HG03064 (cell line): ENCODE measurements around the gene RANBP2.
A peak's percentile ranks its signal among the peaks of the same experiment; 100 is the strongest.
"Not testable (repeated sequence)": the region's sequence is repeated elsewhere in the genome, so short reads cannot be mapped to it uniquely, and the experiment has no call there.

Source experiments
- ATAC-seq: cut with Tn5 transposase; IDR thresholded peaks from one replicate; pipeline ENCODE4 v1.9.1; 2021; ENCODE audit warnings: low read depth; ENCODE audit not compliant: unreplicated experiment

Gene RANBP2

DNA sequence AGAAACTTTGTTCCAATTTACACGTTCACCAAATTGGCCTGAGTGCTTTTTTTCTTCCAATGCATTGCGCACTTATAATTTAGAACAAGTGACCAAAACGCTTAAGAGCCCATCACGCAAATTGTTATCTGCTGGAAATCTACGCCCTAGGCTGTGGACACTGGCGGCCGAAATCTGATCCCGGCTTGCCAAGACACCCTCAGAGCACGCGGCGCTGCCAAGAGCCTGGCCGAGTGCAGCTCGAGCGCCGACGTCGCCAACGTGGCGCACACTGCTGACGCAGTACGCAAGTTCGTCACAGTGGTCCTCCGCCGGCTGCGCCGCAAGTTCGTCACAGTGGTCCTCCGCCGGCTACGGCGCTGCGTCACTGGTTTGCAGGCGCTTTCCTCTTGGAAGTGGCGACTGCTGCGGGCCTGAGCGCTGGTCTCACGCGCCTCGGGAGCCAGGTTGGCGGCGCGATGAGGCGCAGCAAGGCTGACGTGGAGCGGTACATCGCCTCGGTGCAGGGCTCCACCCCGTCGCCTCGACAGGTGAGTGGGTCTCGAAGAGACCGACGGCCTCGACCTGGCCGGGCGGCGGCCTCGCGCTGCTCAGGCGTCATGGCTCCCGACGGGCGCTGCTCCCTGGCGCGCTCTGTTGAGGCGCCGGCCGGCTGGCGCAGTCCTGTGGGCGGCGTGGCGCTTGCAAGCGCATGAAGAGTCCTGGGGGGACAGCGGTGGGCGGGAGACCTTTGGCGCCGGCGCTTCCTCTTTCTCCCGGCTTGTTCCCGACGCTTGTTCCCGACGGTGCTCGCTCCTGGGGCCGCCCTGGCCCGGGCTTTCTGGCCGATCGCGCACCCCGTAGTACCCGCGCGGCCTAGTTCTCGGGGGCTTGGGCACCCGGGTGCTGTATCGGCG lies at the start of gene RANBP2:
TSS of gene RANBP2 (plus strand) at position 334 of the 896 bp plus-strand sequence. CDS start at position 459, 125 bp downstream.
- ATAC-seq, result peak; percentile 98

DNA sequence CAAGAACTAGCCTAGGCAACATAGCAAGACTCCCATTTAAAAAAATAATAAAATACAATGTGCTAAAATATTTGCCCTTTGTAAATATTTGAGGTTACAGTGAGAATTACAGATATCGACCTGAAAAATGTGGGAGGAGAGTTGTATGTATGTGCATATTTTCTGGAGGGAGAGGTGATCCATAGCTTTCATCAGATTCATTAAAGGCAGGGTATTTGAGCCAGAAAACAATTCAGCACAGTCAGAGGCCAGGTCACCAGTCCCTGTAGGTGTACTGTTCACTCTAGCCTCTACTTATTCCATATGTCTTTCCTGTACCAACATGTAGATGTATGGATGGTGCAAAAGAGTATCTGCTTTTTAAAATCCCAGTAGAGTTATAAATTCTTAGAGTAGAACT lies 49.0 kb upstream of the RANBP2 start:
- not testable (repeated sequence) for ATAC-seq

DNA sequence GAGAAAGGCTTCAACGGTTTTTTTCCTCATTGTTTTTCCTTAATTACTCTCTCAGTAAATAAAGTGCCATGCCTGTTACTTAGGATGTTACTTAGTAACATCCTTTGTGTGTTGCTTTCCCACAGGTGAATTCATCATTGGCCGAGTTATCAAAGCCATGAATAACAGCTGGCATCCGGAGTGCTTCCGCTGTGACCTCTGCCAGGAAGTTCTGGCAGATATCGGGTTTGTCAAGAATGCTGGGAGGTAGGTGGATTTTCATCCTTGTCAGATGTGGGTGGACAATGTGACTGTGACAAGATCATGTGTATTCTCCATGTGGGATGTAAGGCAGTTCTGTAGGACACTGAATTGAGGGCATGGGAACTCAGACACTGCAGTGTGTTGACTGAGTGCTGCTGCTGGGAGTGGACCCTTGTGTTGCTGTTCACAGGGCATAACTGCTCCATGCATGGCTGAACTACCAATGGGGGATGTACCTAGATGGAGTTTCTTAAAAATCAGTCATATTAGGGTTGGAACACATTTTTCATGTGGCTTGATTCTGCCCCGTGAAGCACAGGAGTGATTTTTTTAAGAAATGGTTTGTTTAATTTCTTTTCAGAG lies 47.0 kb upstream of the RANBP2 start:
- not testable (repeated sequence) for ATAC-seq

DNA sequence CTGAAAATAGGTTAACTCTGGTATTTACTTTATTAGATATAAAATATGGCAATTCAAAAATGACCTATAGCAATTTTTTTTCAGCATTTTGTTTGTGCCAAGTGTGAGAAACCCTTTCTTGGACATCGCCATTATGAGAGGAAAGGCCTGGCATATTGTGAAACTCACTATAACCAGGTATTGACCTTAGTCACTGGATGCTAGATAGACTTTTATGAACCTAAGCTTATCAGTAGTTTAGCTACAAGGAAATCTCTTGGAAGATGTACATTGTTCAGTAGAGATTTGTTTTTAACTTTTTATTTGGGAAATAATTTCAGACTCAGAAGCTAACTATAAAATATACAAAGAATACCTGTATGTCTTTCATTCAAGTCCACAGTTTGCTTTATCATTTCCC lies 42.8 kb upstream of the RANBP2 start:
- not testable (repeated sequence) for ATAC-seq

DNA sequence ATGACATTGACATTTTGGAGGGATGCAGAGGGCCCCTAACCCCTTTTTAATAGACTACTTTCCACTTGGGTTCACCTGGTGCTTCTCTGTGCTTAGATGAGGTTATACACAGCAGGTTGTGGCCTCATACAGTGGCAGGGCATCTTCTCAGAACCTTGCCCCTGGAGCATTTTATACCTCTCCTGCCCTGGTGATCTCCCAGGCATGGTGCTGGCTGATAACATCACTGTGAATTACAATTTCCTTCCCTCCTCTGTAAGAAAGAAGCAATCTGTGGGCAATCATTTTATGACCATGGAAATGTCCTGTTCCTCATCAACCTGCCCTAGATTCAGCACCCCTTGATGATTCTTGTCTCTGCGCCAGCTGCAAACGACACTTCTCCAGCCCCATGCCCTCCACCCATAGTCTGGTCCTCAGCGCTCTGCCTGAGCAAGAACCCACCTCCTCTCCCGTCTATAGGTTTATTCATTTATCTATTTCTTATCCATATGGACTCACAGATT lies 42.0 kb upstream of the RANBP2 start:
- not testable (repeated sequence) for ATAC-seq

DNA sequence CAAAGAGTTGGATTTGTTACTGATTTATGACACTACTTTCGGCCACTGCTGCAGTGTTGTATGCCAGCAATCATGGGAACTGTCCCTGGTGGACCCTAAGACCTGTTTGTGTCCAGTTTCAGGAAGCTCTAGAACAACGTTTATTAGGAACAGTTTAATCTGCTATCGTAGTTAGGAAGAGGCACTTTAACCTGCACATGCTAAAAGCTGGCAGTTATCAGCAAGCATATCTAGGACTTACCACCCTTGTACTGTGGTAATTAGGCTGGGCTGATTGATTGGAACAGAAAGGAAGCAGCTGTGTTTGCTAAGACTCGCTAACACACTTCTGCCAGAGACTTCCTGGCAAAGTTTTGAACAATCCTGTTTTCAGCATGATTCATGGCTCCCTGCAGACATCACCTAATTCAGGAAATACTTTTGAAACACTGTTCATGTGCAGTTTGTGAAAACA lies 41.1 kb upstream of the RANBP2 start:
- not testable (repeated sequence) for ATAC-seq

DNA sequence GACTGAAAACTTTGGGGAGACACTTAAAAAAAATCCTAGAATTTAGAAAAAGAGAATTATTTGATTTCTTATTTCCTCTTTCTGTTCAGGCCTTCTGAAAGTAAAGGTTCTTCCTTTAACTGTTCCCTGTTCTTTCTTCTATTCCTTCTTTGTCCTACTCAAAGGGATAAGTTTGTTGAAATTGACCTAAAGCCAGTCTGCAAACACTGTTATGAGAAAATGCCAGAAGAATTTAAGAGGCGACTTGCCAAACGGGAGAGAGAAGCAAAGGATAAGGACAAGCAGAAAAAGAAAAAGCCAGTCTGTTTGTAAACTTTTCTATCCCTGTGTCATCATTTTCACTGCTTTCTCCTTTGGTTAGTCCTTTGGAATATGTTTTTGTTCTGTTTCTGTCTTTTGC lies 38.5 kb upstream of the RANBP2 start:
- not testable (repeated sequence) for ATAC-seq

DNA sequence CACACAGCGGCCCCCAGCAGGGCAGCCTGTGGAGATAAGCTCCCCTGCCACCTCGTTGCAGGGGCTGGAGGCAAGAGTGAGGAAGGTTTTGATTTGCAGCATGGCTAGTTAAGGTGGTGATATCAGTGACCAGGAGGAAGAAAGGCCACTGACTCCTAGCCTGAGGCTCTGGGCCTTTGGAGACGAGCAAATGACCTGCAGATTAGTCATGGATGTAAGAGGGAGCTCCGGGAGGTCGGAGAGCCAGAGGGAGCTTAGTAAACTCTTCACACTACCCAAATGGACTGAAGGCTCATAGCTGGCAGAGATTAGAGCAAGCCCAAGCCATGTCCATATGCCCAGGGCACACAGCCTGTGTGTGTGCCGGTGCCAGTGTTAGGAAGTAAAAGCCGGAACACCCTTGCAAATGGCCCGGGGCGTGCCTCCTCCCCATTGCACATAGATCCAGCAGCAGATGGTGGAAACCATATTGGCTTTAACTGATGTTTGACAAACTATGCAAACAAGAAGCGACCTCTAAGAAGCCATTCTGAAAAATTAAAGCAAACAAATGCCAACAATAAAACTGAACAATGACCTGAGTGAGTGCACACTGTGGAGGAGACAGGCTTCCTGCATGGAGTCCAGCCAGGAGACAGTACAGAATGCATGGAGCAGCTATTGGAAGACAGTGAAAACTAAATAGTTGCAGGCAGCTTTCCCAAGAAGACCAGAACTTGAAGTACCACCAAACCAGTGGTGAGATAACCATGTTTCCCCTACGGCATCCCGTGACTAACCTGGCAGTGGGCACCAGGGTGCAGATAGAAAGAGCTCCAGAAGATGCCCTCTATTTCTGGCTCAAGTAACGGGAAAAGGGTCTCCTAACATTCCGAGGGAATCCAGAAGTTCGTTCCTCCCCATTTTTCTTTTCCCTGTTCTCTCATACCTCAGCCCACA lies 30.2 kb upstream of the RANBP2 start:
- not testable (repeated sequence) for ATAC-seq

DNA sequence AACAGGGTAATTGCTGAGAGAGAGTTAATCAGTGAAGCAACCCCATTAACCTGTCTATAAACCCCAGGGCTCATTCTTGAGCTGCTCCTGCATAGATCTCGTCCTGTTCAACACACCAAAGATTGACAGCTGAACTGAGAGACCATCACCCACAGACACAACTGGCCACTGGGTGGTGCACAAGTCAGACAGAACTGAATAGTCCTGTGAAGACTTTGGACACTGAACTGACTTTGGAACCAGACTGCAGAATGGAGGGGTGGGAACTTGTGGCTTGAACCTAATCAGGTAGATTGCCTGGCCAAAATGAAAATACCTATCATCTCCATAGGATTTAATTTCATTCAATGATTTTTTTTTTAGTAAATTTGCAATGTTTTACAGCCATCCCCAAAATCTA lies 29.3 kb upstream of the RANBP2 start:
- ATAC-seq, result not testable (repeated sequence)

DNA sequence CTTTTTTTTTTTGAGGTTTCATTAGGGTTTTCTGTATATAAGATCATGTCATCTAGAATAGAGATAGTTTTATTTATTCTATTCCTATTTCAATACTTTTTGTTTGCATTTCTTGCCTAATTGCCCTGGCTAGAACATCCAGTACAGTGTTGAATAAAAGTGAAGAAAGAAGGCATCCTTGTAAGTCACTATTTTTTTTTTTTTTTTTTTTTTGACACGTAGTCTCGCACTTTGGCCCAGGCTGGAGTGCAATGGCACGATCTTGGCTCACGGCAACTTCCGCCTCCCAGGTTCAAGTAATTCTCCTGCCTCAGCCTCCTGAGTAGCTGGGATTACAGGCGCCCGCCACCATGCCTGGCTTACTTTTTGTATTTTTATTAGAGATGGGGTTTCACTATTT lies 27.8 kb upstream of the RANBP2 start:
- no peak for ATAC-seq

DNA sequence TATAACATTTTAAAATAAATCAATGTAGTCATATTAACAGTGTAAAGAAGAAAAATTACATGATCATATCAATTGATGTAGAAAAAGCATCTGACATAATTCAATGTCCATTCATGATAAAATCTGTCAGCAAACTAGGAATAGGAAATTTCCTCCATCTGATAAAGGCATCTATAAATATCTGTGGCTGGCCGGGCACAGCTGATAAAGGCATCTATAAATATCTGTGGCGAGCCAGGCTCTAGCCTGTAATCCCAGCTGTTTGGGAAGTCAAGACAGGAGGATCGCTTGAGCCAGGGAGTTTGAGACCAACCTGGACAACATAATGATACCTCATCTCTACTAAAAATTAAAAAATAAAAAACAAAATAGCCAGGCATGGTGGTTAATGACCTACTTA lies 18.1 kb upstream of the RANBP2 start:
- ATAC-seq, result no peak

DNA sequence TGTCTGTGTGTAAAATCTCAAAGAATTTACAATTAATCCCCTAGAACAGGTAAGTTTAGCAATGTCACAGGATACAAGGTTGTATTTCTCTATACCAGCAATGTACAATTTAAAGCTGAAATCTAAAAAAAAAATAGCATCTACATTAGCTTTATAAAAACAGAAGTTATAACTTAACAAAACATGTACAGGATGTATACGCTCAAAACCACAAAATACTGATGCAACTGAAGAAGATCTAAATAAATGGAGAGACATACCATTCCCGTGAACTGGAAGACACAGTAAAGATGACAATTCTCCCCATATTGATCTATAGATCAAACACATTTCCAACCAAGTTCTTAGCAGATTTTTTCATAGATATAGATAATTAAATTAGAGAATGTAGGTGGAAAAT lies 17.5 kb upstream of the RANBP2 start:
- no peak for ATAC-seq

DNA sequence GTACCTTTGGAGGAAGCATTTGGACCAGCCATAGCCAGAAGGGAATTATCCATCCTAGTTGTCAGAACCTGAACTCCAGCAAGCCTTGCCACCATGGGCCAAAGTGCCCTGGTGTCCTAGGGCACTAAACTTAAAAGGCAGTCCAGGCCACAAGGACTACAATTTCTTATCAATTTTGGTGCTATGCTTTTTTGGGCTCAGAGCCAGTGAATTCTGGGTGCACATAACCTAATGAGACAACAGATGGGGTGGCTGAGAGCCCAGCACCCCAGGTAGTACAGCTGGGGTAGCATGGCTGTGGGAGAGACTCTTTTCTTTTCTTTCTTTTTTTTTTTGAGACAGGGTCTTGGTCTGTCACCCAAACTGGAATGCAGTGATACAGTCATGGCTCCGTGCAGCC lies 14.4 kb upstream of the RANBP2 start:
- no peak for ATAC-seq

DNA sequence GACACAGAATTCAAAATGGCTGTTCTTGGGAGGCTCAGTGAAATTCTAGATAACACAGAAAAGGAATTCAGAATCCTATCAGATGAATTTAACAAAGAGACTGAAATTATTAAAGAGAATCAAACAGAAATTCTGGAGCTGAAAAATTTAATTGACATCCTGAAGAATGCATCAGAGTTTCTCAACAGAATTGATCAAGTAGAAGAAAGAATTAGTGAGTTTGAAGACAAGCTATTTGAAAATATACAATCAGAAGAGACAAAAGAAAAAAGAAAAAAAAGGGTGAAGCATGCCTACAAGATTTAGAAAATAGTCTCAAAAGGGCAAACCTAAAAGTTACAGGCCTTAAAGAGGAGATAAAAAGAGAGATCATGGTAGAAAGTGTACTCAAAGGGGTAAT lies 12.0 kb upstream of the RANBP2 start:
- no peak for ATAC-seq

DNA sequence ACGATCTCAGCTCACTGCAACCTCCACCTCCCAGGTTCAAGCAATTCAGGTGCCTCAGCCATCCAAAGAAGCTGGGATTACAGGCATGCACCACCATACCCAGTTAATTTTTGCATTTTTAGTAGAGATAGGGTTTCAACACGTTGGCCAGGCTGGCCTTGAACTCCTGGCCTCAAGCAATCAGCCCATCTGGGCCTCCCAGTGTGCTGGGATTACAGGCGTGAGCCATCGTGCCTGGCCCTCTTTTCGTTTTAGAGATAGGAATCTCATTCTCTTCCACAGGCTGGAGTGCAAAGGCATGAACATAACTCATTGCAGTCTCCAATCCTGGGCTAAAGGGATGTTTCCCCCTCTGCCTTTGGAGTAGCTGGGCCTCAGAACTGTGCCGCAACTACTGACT lies 2.3 kb upstream of the RANBP2 start:
- not testable (repeated sequence) for ATAC-seq

DNA sequence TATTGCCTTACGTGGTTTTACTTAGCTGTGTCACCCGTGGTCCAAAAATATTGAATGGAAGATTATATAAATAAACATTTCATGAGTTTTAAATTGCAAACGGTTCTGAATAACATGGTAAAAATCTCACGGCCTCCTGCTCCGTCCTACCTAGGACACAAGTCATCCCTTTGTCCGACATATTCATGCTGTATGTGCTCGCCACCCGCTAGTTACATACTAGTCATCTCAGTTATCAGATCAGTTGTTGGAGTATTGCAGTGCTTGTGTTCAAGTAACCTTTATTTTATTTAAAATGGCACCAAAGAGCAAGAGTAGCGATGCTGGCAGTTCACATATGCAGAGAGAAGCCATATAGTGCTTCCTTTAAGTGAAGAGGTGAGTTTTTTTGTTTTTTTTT lies 6.8 kb downstream of the RANBP2 start:
- ATAC-seq, result not testable (repeated sequence)

DNA sequence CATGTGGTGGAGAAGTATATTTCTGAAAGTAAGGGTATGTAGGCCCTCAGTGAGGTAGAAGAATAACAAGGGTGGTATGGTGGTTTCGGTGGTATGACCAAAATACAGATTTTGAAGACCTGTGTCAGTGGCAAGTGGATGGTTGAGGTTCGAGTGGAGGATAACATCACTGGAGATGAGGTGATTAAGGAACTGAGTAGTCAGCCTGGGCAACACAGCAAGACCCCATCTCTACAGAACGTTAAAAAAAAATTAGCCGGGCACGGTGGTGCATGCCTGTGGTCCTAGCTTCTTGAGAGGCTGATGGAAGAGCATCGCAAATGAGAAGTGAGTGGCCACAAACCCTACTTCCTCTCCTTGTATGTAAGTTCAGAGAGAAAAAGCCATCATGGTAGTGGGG lies 15.4 kb downstream of the RANBP2 start:
- not testable (repeated sequence) for ATAC-seq

DNA sequence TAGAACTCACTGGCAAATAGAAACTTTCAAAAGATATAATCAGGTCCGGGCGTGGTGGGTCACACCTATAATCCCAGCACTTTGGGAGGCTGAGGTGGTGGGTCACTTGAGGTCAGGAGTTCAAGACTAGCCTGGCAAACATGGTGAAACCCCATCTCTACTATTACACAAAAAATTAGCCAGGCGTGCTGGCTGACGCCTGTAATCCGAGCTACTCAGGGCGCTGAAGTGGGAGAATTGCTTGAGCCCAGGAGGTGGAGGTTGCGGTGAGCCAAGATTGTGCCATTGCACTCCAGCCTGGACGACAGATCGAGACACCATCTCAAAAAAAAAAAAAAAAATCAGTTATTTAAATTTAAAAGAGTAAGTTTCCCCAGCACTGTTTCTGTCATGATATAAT lies 38.7 kb downstream of the RANBP2 start:
- not testable (repeated sequence) for ATAC-seq

DNA sequence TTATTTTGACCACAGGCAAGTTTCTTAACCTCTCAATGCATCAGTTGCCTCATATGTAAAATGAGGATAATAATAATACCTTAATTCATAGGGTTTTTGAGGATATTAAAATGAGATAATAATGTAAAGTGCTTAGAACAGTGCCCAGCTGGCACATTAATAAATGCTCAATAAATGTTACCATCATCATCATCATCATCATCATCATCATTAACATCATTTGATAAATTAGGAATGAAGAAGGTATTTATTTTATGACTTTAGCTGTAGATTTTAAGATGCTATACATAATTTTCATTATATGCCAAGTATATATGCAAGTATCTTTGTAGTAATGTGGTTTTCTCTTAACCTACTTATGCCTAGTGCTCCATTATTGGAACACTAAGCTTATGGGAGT lies 43.3 kb downstream of the RANBP2 start:
- ATAC-seq, result not testable (repeated sequence)

DNA sequence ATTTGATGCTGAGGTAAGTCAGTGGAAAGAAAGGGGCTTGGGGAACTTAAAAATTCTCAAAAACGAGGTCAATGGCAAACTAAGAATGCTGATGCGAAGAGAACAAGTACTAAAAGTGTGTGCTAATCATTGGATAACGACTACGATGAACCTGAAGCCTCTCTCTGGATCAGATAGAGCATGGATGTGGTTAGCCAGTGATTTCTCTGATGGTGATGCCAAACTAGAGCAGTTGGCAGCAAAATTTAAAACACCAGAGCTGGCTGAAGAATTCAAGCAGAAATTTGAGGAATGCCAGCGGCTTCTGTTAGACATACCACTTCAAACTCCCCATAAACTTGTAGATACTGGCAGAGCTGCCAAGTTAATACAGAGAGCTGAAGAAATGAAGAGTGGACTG lies 47.4 kb downstream of the RANBP2 start:
- not testable (repeated sequence) for ATAC-seq
